CD14-positive monocyte (primary cell): ENCODE data around the gene LYPD8. TPM values are rescaled to one million over a fixed set of nuclear protein-coding genes. Genes with fewer than 3 reads are reported as not detected.

Source experiments
- DNase-seq, 3 donors: peaks; one replicate each; pipeline ENCODE4 v3.0.0-alpha.2; 2011 to 2022
- H2AFZ ChIP-seq: 2 replicates; pipeline ENCODE4 v1.6.0; 2012; ENCODE audit warnings: mild to moderate bottlenecking, low read depth, low read length, inconsistent platforms; ENCODE audit not compliant: insufficient read depth, poor library complexity, severe bottlenecking
- H3K27ac ChIP-seq, 2 donors: 1 replicate in 1 of 2; 2 replicates in 1 of 2; pipeline ENCODE4 v1.5.1; 2012 to 2013; ENCODE audit warnings: low read length in 2 of 2, control low read depth in 1 of 2, inconsistent platforms in 1 of 2, low read depth in 1 of 2, mild to moderate bottlenecking in 1 of 2
- H3K27me3 ChIP-seq, 2 donors: one replicate each; pipeline versions ENCODE4 v1.6.0 to v1.6.1; 2011 to 2013; ENCODE audit warnings: low read length in 2 of 2; ENCODE audit not compliant: control insufficient read depth in 2 of 2, insufficient read depth in 2 of 2
- H3K36me3 ChIP-seq, 2 donors: replicated peaks in 1 of 2; 1 replicate in 1 of 2; 2 replicates in 1 of 2; pipeline versions ENCODE4 v1.5.1 to v1.6.1; 2012 to 2013; ENCODE audit warnings: low read length in 2 of 2, control low read depth in 1 of 2, inconsistent platforms in 1 of 2, mild to moderate bottlenecking in 1 of 2; ENCODE audit not compliant: insufficient read depth in 2 of 2, control insufficient read depth in 1 of 2
- H3K4me1 ChIP-seq, 2 donors: 1 replicate in 1 of 2; 2 replicates in 1 of 2; pipeline versions ENCODE4 v1.5.1 to v1.6.1; 2012 to 2013; ENCODE audit warnings: low read length in 2 of 2, control low read depth in 1 of 2, inconsistent platforms in 1 of 2, mild to moderate bottlenecking in 1 of 2, moderate library complexity in 1 of 2; ENCODE audit not compliant: insufficient read depth in 2 of 2, control insufficient read depth in 1 of 2
- H3K4me2 ChIP-seq: replicated peaks from 2 replicates; pipeline ENCODE3; 2012; ENCODE audit warnings: low read length, moderate library complexity, mild to moderate bottlenecking; ENCODE audit not compliant: poor library complexity, severe bottlenecking; ENCODE audit errors: extremely low read depth
- H3K4me3 ChIP-seq, 3 experiments: fragments of 200-600 bp in 1 of 3; sonication (generic) in 1 of 3; replicated peaks in 1 of 3; 1 replicate in 2 of 3; 2 replicates in 1 of 3; pipeline ENCODE4 v1.5.1; 2011 to 2013; ENCODE audit warnings: low read length in 3 of 3, mild to moderate bottlenecking in 3 of 3, control low read depth in 2 of 3, low read depth in 2 of 3, inconsistent platforms in 1 of 3, moderate library complexity in 1 of 3
- H3K79me2 ChIP-seq: 2 replicates; pipeline ENCODE4 v1.6.0; 2012; ENCODE audit warnings: mild to moderate bottlenecking, control low read depth, inconsistent platforms, low read length, moderate library complexity; ENCODE audit not compliant: insufficient read depth
- H3K9ac ChIP-seq: 2 replicates; pipeline ENCODE4 v1.6.0; 2017; ENCODE audit warnings: low read length, mild to moderate bottlenecking; ENCODE audit not compliant: insufficient read depth, poor library complexity, severe bottlenecking
- H3K9me3 ChIP-seq, 2 donors: replicated peaks in 1 of 2; 1 replicate in 1 of 2; 2 replicates in 1 of 2; pipeline versions ENCODE4 v1.5.1 to v1.6.1; 2012 to 2013; ENCODE audit warnings: low read length in 2 of 2, control low read depth in 1 of 2; ENCODE audit not compliant: control insufficient read depth in 1 of 2, insufficient read depth in 1 of 2
- H4K20me1 ChIP-seq: 2 replicates; pipeline ENCODE4 v1.6.0; 2012; ENCODE audit warnings: mild to moderate bottlenecking, low read length, control low read depth, moderate library complexity; ENCODE audit not compliant: insufficient read depth
- H3K27ac Mint-ChIP-seq, 7 donors: one replicate each; pipeline ENCODE4 v1.8.0; 2020; ENCODE audit warnings: mild to moderate bottlenecking in 7 of 7, mixed read lengths in 7 of 7, moderate library complexity in 6 of 7, inconsistent platforms in 2 of 7
- H3K27me3 Mint-ChIP-seq, 3 donors: one replicate each; pipeline ENCODE4 v1.8.0; 2021 to 2022; ENCODE audit warnings: low read depth in 3 of 3, mild to moderate bottlenecking in 3 of 3, mixed read lengths in 3 of 3, moderate library complexity in 3 of 3, inconsistent platforms in 1 of 3
- H3K36me3 Mint-ChIP-seq, 2 donors: one replicate each; pipeline ENCODE4 v1.8.0; 2020; ENCODE audit warnings: mixed read lengths in 2 of 2, inconsistent platforms in 1 of 2, mild to moderate bottlenecking in 1 of 2
- H3K4me1 Mint-ChIP-seq: one replicate; pipeline ENCODE4 v1.8.0; 2020; ENCODE audit warnings: mild to moderate bottlenecking, mixed read lengths
- H3K4me3 Mint-ChIP-seq, 2 donors: one replicate each; pipeline ENCODE4 v1.8.0; 2020; ENCODE audit warnings: mild to moderate bottlenecking in 2 of 2, mixed read lengths in 2 of 2, moderate library complexity in 1 of 2
- H3K9me3 Mint-ChIP-seq, 7 donors: one replicate each; pipeline ENCODE4 v1.8.0; 2020 to 2022; ENCODE audit warnings: mixed read lengths in 7 of 7, mild to moderate bottlenecking in 6 of 7, moderate library complexity in 6 of 7, inconsistent platforms in 2 of 7
- WGBS: methylation state at CpG from one replicate; pipeline ENCODE4 v1.1.5; 2013; ENCODE audit warnings: missing lambda C conversion rate; ENCODE audit not compliant: insufficient coverage; 5-methylcytosine and 5-hydroxymethylcytosine counted together
- intact Hi-C, 2 donors: fragments of 100-400 bp; cut with micrococcal nuclease; formaldehyde crosslinking; loops; one replicate each; pipeline versions ENCODE4 v1.15.0 to v1.15.1; 2023
- polyA plus RNA-seq, 3 donors: library from polyadenylated mRNA; depleted of rRNA in 1 of 3; unstranded in 2 of 3; stranded (reverse) in 1 of 3; fragments of 300-500 nt in 2 of 3; fragments of >200 nt in 1 of 3; fragmentation: Illumina TruSeq in 2 of 3; gene quantifications; 1 replicate in 2 of 3; 2 replicates in 1 of 3; pipeline ENCODE4 v1.2.3, GENCODE V29; 2012 to 2021
- TF ChIP-seq, protein P1 (sequence below): fragments of 200-600 bp; IDR thresholded peaks from one replicate; pipeline ENCODE4 v1.8.0; 2022; ENCODE audit warnings: antibody characterized with exemption, mild to moderate bottlenecking

Gene LYPD8
- polyA plus RNA-seq, 3 donors, result 0.17 TPM; not detected in 2

DNA sequence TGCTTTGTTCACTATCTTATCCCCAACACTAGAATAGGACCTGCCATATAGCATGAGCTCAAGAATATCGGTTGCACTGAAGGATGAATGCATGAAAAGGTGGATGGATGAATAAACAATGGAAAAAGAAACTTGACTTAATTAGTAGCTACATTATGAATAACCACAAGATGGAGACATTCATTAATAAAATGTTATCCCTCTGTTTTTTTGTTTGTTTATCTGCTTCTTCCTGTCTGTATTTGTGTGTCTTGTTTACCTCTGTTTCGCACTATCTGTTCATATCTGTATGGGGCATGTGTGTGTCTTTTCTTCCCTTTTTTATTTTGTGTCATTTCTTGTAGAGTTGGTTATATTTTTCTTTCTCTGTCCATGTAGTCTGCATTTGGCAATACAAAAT is 51.9 kb downstream of the LYPD8 start:
- no peaks in the 10 kb centered on the region for H3K9me3 ChIP-seq
- H3K4me2 ChIP-seq, result no peak overlapping the region
- H3K27me3 ChIP-seq, result no peaks in the 10 kb centered on the region
- no peak overlapping the region for H2AFZ ChIP-seq
- peaks cover 0 to 3% (median 1%) of the 10 kb centered on the region in 3 donors for H3K27me3 Mint-ChIP-seq
- no peak overlapping the region for H3K4me3 ChIP-seq
- H4K20me1 ChIP-seq, result no peaks in the 10 kb centered on the region
- no peaks in the 10 kb centered on the region for H3K36me3 Mint-ChIP-seq
- TF ChIP-seq, protein P1, sequence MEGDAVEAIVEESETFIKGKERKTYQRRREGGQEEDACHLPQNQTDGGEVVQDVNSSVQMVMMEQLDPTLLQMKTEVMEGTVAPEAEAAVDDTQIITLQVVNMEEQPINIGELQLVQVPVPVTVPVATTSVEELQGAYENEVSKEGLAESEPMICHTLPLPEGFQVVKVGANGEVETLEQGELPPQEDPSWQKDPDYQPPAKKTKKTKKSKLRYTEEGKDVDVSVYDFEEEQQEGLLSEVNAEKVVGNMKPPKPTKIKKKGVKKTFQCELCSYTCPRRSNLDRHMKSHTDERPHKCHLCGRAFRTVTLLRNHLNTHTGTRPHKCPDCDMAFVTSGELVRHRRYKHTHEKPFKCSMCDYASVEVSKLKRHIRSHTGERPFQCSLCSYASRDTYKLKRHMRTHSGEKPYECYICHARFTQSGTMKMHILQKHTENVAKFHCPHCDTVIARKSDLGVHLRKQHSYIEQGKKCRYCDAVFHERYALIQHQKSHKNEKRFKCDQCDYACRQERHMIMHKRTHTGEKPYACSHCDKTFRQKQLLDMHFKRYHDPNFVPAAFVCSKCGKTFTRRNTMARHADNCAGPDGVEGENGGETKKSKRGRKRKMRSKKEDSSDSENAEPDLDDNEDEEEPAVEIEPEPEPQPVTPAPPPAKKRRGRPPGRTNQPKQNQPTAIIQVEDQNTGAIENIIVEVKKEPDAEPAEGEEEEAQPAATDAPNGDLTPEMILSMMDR, result peak; percentile 54
- H3K9me3 Mint-ChIP-seq, result no peaks in the 10 kb centered on the region
- intact Hi-C loops, result loop anchor here in 1 of 2 donors (5.0 kb wide), 1 partner anchor 104 kb away; no protein-coding TSS in a partner anchor
- peaks cover 19% of the 10 kb centered on the region for H3K4me1 Mint-ChIP-seq
- H3K36me3 ChIP-seq, result no peaks in the 10 kb centered on the region
- H3K4me3 Mint-ChIP-seq, result no peak overlapping the region
- no peak overlapping the region for H3K27ac ChIP-seq
- peak in 1 of 3 donors; percentile 31 for DNase-seq
- H3K27ac Mint-ChIP-seq, result no peak overlapping the region
- H3K9ac ChIP-seq, result no peak overlapping the region
- no CpG with 5 or more reads among the region's 2 CpGs for WGBS
- no peaks in the 10 kb centered on the region for H3K79me2 ChIP-seq
- H3K4me1 ChIP-seq, result peaks cover 11 to 22% of the 10 kb centered on the region in 2 donors

DNA sequence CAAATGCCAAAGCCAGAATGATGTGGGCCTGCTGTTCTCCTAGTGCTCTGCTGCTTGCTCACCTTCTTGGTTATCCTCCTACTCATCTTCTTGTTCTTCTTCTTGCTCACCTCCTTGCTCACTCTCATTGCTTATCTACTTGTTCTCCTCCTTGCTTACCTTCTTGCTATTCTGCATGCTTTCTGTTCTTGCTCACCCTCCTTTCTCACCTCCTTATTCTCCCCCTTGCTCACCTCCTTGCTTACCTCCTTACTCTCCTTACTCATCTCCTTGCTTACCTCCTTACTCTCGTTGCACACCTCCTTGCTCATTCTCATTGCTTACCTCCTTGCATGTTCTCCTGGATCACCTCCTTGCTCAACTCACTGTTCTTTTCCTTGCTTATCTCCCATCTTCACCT is 52.8 kb downstream of the LYPD8 start, which contains the start of gene OR14I1:
TSS of gene OR14I1 (minus strand) at position 53 of the 400 bp plus-strand sequence.
- Histone ChIP-seq H3K79me2 (no peaks in the 10 kb centered on the region), H4K20me1 (no peaks in the 10 kb centered on the region), H3K27me3 (no peaks in the 10 kb centered on the region), H3K4me3 (no peak within 1 kb of the TSS), H3K36me3 (no peaks in the 10 kb centered on the region), H3K27ac (no peak within 1 kb of the TSS), H2AFZ (peak within 1 kb of the TSS; percentile 8), H3K4me2 (no peak within 1 kb of the TSS), H3K9ac (no peak within 1 kb of the TSS), H3K9me3 (no peaks in the 10 kb centered on the region), H3K4me1 (peaks cover 3 to 13% of the 10 kb centered on the region in 2 donors)
- Mint-ChIP-seq H3K27me3 (peaks cover 0 to 3% (median 1%) of the 10 kb centered on the region in 3 donors), H3K4me3 (no peak within 1 kb of the TSS), H3K9me3 (no peaks in the 10 kb centered on the region), H3K27ac (peak within 1 kb of the TSS in 1 of 7 donors; percentile 68), H3K36me3 (no peaks in the 10 kb centered on the region), H3K4me1 (peaks cover 9% of the 10 kb centered on the region)
- intact Hi-C loops, result loop anchor here in 1 of 2 donors (5.0 kb wide), 1 partner anchor 105 kb away; no protein-coding TSS in a partner anchor
- DNase-seq, result no peak
- TF ChIP-seq, protein P1, result no peak
- 100% methylated on average over 1 of the region's 1 CpG for WGBS
